Activated B cell treated with CpG ODN at 0.5 μM for 24 hours (primary cell): ENCODE data around the gene C2orf69. TPM values are rescaled to one million over a fixed set of nuclear protein-coding genes. Genes with fewer than 3 reads are reported as not detected.

Experiments used
- ATAC-seq: fragments of 200-7000 bp; cut with Tn5 transposase; one replicate; pipeline ENCODE4 v1.10.0; 2021; ENCODE audit warnings: low read depth, mild to moderate bottlenecking, moderate library complexity
- CTCF ChIA-PET: fragments of 350-600 bp; sonication (Branson Sonifier 250); formaldehyde crosslinking; loops from one replicate; lab custom pipeline; 2021; ENCODE audit warnings: antibody characterized with exemption; lab: Charles Lee
- POLR2A ChIA-PET: fragments of 350-600 bp; sonication (Branson Sonifier 250); formaldehyde crosslinking; loops from one replicate; lab custom pipeline; 2021; ENCODE audit warnings: antibody characterized with exemption; lab: Charles Lee
- DNase-seq: peaks from one replicate; pipeline ENCODE4 v3.0.0; 2022
- H3K27ac Mint-ChIP-seq: one replicate; pipeline ENCODE4 v1.8.0; 2020; ENCODE audit warnings: mixed read lengths
- H3K27me3 Mint-ChIP-seq: one replicate; pipeline ENCODE4 v1.8.0; 2021; ENCODE audit warnings: mixed read lengths
- H3K36me3 Mint-ChIP-seq: one replicate; pipeline ENCODE4 v1.8.0; 2021; ENCODE audit warnings: low read depth, mixed read lengths
- H3K4me1 Mint-ChIP-seq: one replicate; pipeline ENCODE4 v1.8.0; 2021; ENCODE audit warnings: mixed read lengths
- H3K4me3 Mint-ChIP-seq: one replicate; pipeline ENCODE4 v1.8.0; 2020; ENCODE audit warnings: mild to moderate bottlenecking, mixed read lengths
- H3K9me3 Mint-ChIP-seq: one replicate; pipeline ENCODE4 v1.8.0; 2020; ENCODE audit warnings: mixed read lengths
- CTCF ChIP-seq: fragments of 200-600 bp; IDR thresholded peaks from one replicate; pipeline ENCODE4 v1.8.0; 2022; ENCODE audit warnings: antibody characterized with exemption, mild to moderate bottlenecking
- intact Hi-C: fragments of 100-400 bp; cut with micrococcal nuclease; formaldehyde crosslinking; loops from one replicate; pipeline ENCODE4 v1.15.1; 2024
- total RNA-seq: library from RNA; stranded (reverse); gene quantifications from 2 replicates; pipeline ENCODE4 v1.2.3, GENCODE V29; 2022

Gene C2orf69
- total RNA-seq, 1 donor from 2014 or later, result 12.6 TPM

GRCh38 chr2:199936554-199936953, 25.5 kb downstream of the C2orf69 start:
- H3K4me1 Mint-ChIP-seq, result no peaks in the 10 kb centered on the region
- H3K4me3 Mint-ChIP-seq, result no peak overlapping the region
- CTCF ChIA-PET, result no interaction called here
- intact Hi-C loops, result loop anchor here (2.0 kb wide), 1 partner anchor 14 kb away; no protein-coding TSS in a partner anchor
- POLR2A ChIA-PET, result no interaction called here
- no peak overlapping the region for H3K27ac Mint-ChIP-seq
- no peaks in the 10 kb centered on the region for H3K27me3 Mint-ChIP-seq
- ATAC-seq (no peak), DNase-seq (no peak)
- H3K9me3 Mint-ChIP-seq, result no peaks in the 10 kb centered on the region
- no peak for TF ChIP-seq CTCF
- peaks cover 41% of the 10 kb centered on the region for H3K36me3 Mint-ChIP-seq

GRCh38 chr2:199940373-199940772, 29.3 kb downstream of the C2orf69 start:
- no peak overlapping the region for H3K4me3 Mint-ChIP-seq
- CTCF ChIA-PET, result interaction anchor here (1.1 to 1.6 kb wide), 2 partner anchors 200 to 228 kb away, joined by 3 to 4 read pairs; no protein-coding TSS in a partner anchor
- H3K4me1 Mint-ChIP-seq, result no peaks in the 10 kb centered on the region
- POLR2A ChIA-PET, result interaction anchor here (0.7 kb wide), 1 partner anchor 1975 kb away, joined by 4 read pairs; no protein-coding TSS in a partner anchor
- DNase-seq (no peak), ATAC-seq (no peak)
- TF ChIP-seq CTCF, result no peak
- no peaks in the 10 kb centered on the region for H3K27me3 Mint-ChIP-seq
- no peaks in the 10 kb centered on the region for H3K9me3 Mint-ChIP-seq
- H3K36me3 Mint-ChIP-seq, result peaks cover 45% of the 10 kb centered on the region
- no peak overlapping the region for H3K27ac Mint-ChIP-seq
- intact Hi-C loops, result loop anchor here (1.0 kb wide), 1 partner anchor 236 kb away; no protein-coding TSS in a partner anchor

GRCh38 chr2:199943373-199943772, 32.3 kb downstream of the C2orf69 start:
- ChIA-PET CTCF (no interaction called here), POLR2A (no interaction called here)
- H3K4me3 Mint-ChIP-seq, result no peak overlapping the region
- no peaks in the 10 kb centered on the region for H3K27me3 Mint-ChIP-seq
- no peak overlapping the region for H3K27ac Mint-ChIP-seq
- intact Hi-C loops, result no loop called here
- no peaks in the 10 kb centered on the region for H3K4me1 Mint-ChIP-seq
- no peak for ATAC-seq
- DNase-seq, result no peak
- no peak for TF ChIP-seq CTCF
- H3K9me3 Mint-ChIP-seq, result no peaks in the 10 kb centered on the region
- H3K36me3 Mint-ChIP-seq, result peaks cover 54% of the 10 kb centered on the region

- no peak for DNase-seq
- peaks cover 3% of the 10 kb centered on the region for H3K4me1 Mint-ChIP-seq
- H3K4me3 Mint-ChIP-seq, result no peak overlapping the region
- H3K9me3 Mint-ChIP-seq, result no peaks in the 10 kb centered on the region
- H3K27ac Mint-ChIP-seq, result no peak overlapping the region
- no peak for TF ChIP-seq CTCF
- intact Hi-C loops, result no loop called here
- peaks cover 54% of the 10 kb centered on the region for H3K36me3 Mint-ChIP-seq
- ChIA-PET POLR2A (no interaction called here), CTCF (no interaction called here)
- ATAC-seq, result no peak
- no peaks in the 10 kb centered on the region for H3K27me3 Mint-ChIP-seq
Observed at GRCh38 chr2:199946196-199946595, 35.1 kb downstream of the C2orf69 start.

- CTCF ChIA-PET, result no interaction called here
- no peak overlapping the region for H3K27ac Mint-ChIP-seq
- no peak for ATAC-seq
- POLR2A ChIA-PET, result no interaction called here
- H3K4me1 Mint-ChIP-seq, result peaks cover 6% of the 10 kb centered on the region
- intact Hi-C loops, result no loop called here
- TF ChIP-seq CTCF, result no peak
- no peak overlapping the region for H3K4me3 Mint-ChIP-seq
- no peaks in the 10 kb centered on the region for H3K9me3 Mint-ChIP-seq
- no peaks in the 10 kb centered on the region for H3K27me3 Mint-ChIP-seq
- peaks cover 54% of the 10 kb centered on the region for H3K36me3 Mint-ChIP-seq
- DNase-seq, result no peak
Observed at GRCh38 chr2:199946836-199947235, 35.7 kb downstream of the C2orf69 start.
